IMR-90 (cell line): Measurements from ENCODE around the gene NFIX. TPM values are rescaled to one million over a fixed set of nuclear protein-coding genes. Genes with fewer than 3 reads are reported as not detected.

Experiments used
- ATAC-seq: fragments of 200-7000 bp; cut with Tn5 transposase; 2 replicates; pipeline ENCODE4 v1.9.1; 2020; ENCODE audit warnings: low read depth, mild to moderate bottlenecking, moderate library complexity
- BruUV-seq: library from RNA; stranded (reverse); fragments of 400-500 nt; replicated peaks from 2 replicates; lab custom pipeline; 2021; lab: Mats Ljungman, UMichigan
- CTCF ChIA-PET: fragments of 300-600 bp; formaldehyde crosslinking; extraction: SDS; loops from one replicate; lab custom pipeline; 2021; ENCODE audit warnings: antibody characterized with exemption; lab: Yijun Ruan, JAX
- POLR2A ChIA-PET: fragments of 300-600 bp; sonication (Branson Sonifier 250); formaldehyde crosslinking; loops from one replicate; lab custom pipeline; 2022; ENCODE audit warnings: antibody characterized with exemption; ENCODE audit not compliant: unreplicated experiment; lab: Charles Lee
- DNase-seq: peaks from one replicate; pipeline ENCODE4 v3.0.0; 2013
- H2AFZ ChIP-seq: replicated peaks from 2 replicates; pipeline ENCODE3; 2013; ENCODE audit warnings: low read length, mild to moderate bottlenecking; ENCODE audit not compliant: poor library complexity
- H2AK5ac ChIP-seq: 2 replicates; pipeline ENCODE4 v1.6.1; 2013; ENCODE audit warnings: low read depth, low read length, inconsistent platforms
- H2AK9ac ChIP-seq: replicated peaks from 2 replicates; pipeline ENCODE3; 2013; ENCODE audit warnings: mild to moderate bottlenecking, low read depth, low read length, moderate library complexity; ENCODE audit not compliant: poor library complexity
- H2BK120ac ChIP-seq: 2 replicates; pipeline ENCODE4 v1.6.1; 2013; ENCODE audit warnings: low read depth, low read length, inconsistent platforms
- H2BK15ac ChIP-seq: 3 replicates; pipeline ENCODE4 v1.6.1; 2013; ENCODE audit warnings: low read depth, low read length, inconsistent platforms
- H2BK20ac ChIP-seq: 2 replicates; pipeline ENCODE4 v1.6.1; 2013; ENCODE audit warnings: low read depth, mild to moderate bottlenecking, inconsistent platforms, low read length, moderate library complexity
- H2BK5ac ChIP-seq: 2 replicates; pipeline ENCODE4 v1.6.1; 2013; ENCODE audit warnings: mild to moderate bottlenecking, low read depth, low read length, inconsistent platforms; ENCODE audit not compliant: poor library complexity, severe bottlenecking
- H3K14ac ChIP-seq: replicated peaks from 2 replicates; pipeline ENCODE4 v1.6.1; 2013; ENCODE audit warnings: low read depth, low read length, inconsistent platforms
- H3K18ac ChIP-seq: 2 replicates; pipeline ENCODE4 v1.6.1; 2013; ENCODE audit warnings: low read depth, low read length, control low read depth
- H3K23ac ChIP-seq: 2 replicates; pipeline ENCODE4 v1.6.1; 2013; ENCODE audit warnings: low read depth, low read length, inconsistent platforms
- H3K27ac ChIP-seq: 2 replicates; pipeline ENCODE4 v1.5.1; 2013; ENCODE audit warnings: mild to moderate bottlenecking, control low read depth, low read length; ENCODE audit not compliant: insufficient read depth
- H3K27me3 ChIP-seq: 2 replicates; pipeline ENCODE4 v1.6.1; 2013; ENCODE audit warnings: low read length; ENCODE audit not compliant: control insufficient read depth, insufficient read depth
- H3K36me3 ChIP-seq: 2 replicates; pipeline ENCODE4 v1.6.1; 2013; ENCODE audit warnings: low read length, mixed read lengths; ENCODE audit not compliant: control insufficient read depth, insufficient read depth
- H3K4ac ChIP-seq: 2 replicates; pipeline ENCODE4 v1.6.1; 2013; ENCODE audit warnings: low read depth, low read length, inconsistent platforms
- H3K4me1 ChIP-seq: 2 replicates; pipeline ENCODE4 v1.6.1; 2013; ENCODE audit warnings: low read length, mixed read lengths; ENCODE audit not compliant: control insufficient read depth, insufficient read depth
- H3K4me2 ChIP-seq: 2 replicates; pipeline ENCODE4 v1.6.1; 2013; ENCODE audit warnings: low read depth, mild to moderate bottlenecking, control low read depth, low read length, moderate library complexity
- H3K4me3 ChIP-seq: 2 replicates; pipeline ENCODE4 v1.5.1; 2013; ENCODE audit warnings: low read depth, mild to moderate bottlenecking, control low read depth, low read length, moderate library complexity; ENCODE audit not compliant: insufficient read depth
- H3K56ac ChIP-seq: 2 replicates; pipeline ENCODE4 v1.6.1; 2013; ENCODE audit warnings: low read length, inconsistent platforms; ENCODE audit not compliant: insufficient read depth; ENCODE audit errors: extremely low read depth
- H3K79me1 ChIP-seq, 2 experiments: 2 replicates each; pipeline ENCODE4 v1.6.1; 2013; ENCODE audit warnings: low read length in 2 of 2, inconsistent platforms in 1 of 2, low read depth in 1 of 2
- H3K9ac ChIP-seq: 2 replicates; pipeline ENCODE4 v1.6.1; 2013; ENCODE audit warnings: low read depth, low read length, control low read depth
- H3K9me1 ChIP-seq: 2 replicates; pipeline ENCODE4 v1.6.1; 2013; ENCODE audit warnings: low read length, inconsistent platforms; ENCODE audit not compliant: insufficient read depth
- H3K9me3 ChIP-seq: 2 replicates; pipeline ENCODE4 v1.6.1; 2013; ENCODE audit warnings: low read length; ENCODE audit not compliant: control insufficient read depth, insufficient read depth
- H4K20me1 ChIP-seq: 2 replicates; pipeline ENCODE4 v1.6.1; 2013; ENCODE audit warnings: low read length, inconsistent platforms; ENCODE audit not compliant: insufficient read depth
- H4K5ac ChIP-seq: 2 replicates; pipeline ENCODE4 v1.6.1; 2013; ENCODE audit warnings: mild to moderate bottlenecking, low read depth, low read length, control low read depth
- H4K8ac ChIP-seq, 2 experiments: 2 replicates each; pipeline ENCODE4 v1.6.1; 2013; ENCODE audit warnings: low read depth in 2 of 2, low read length in 2 of 2, control low read depth in 1 of 2, inconsistent platforms in 1 of 2
- H4K91ac ChIP-seq: 2 replicates; pipeline ENCODE4 v1.6.1; 2013; ENCODE audit warnings: low read depth, low read length, inconsistent platforms; ENCODE audit not compliant: insufficient read depth
- BHLHE40 ChIP-seq: fragments of 150-350 bp; IDR thresholded peaks from 2 replicates; pipeline ENCODE4 v1.6.1; 2016; ENCODE audit warnings: mild to moderate bottlenecking, low read depth, low read length
- CEBPB ChIP-seq: IDR thresholded peaks from 2 replicates; pipeline ENCODE4 v1.6.1; 2012; ENCODE audit warnings: low read depth, low read length, improper control_type of control experiment
- CHD1 ChIP-seq: IDR thresholded peaks from 2 replicates; pipeline ENCODE4 v1.6.1; 2012; ENCODE audit warnings: low read depth, low read length, improper control_type of control experiment
- FOS ChIP-seq: fragments of 150-350 bp; IDR thresholded peaks from 2 replicates; pipeline ENCODE4 v1.6.1; 2016; ENCODE audit warnings: low read depth, low read length
- MAFK ChIP-seq: IDR thresholded peaks from 2 replicates; pipeline ENCODE4 v1.6.1; 2012; ENCODE audit warnings: low read depth, low read length, improper control_type of control experiment
- NFE2L2 ChIP-seq: fragments of 150-350 bp; IDR thresholded peaks from 2 replicates; pipeline ENCODE4 v1.6.1; 2016; ENCODE audit warnings: low read depth, mild to moderate bottlenecking, low read length
- POLR2A ChIP-seq: IDR thresholded peaks from 2 replicates; pipeline ENCODE4 v1.6.1; 2012; ENCODE audit warnings: mild to moderate bottlenecking, low read depth, low read length
- RCOR1 ChIP-seq: IDR thresholded peaks from 2 replicates; pipeline ENCODE4 v1.6.1; 2012; ENCODE audit warnings: mild to moderate bottlenecking, low read length, improper control_type of control experiment; ENCODE audit not compliant: insufficient replicate concordance
- SMC3 ChIP-seq: fragments of 150-350 bp; IDR thresholded peaks from 2 replicates; pipeline ENCODE4 v1.6.1; 2016; ENCODE audit warnings: low read depth, mild to moderate bottlenecking, antibody characterized with exemption, low read length, moderate library complexity
- WGBS, 2 experiments: methylation state at CpG; one replicate each; pipeline versions ENCODE4 v1.1.5 to v1.1.7; 2013; ENCODE audit warnings: missing lambda C conversion rate in 2 of 2; ENCODE audit not compliant: insufficient read length in 1 of 2; ENCODE audit errors: extremely low coverage in 2 of 2; 5-methylcytosine and 5-hydroxymethylcytosine counted together
- dilution Hi-C: fragments of 300-500 bp; cut with HindIII; formaldehyde crosslinking; loops from one replicate; pipeline ENCODE4 v1.14.3; 2018; ENCODE audit warnings: low sequenced_read_pairs; ENCODE audit not compliant: unreplicated experiment
- in situ Hi-C: fragments of 300-500 bp; cut with MboI; formaldehyde crosslinking; loops from 3 replicates; pipeline ENCODE4 v1.14.3; 2019; ENCODE audit warnings: low sequenced_read_pairs, inconsistent platforms, mixed read lengths
- intact Hi-C: fragments of 100-400 bp; cut with micrococcal nuclease; formaldehyde crosslinking; loops from 2 replicates; pipeline ENCODE4 v1.10.0; 2022
- polyA plus RNA-seq, 3 experiments: library from polyadenylated mRNA; depleted of rRNA; stranded (reverse); fragments of >200 nt; gene quantifications; 2 replicates each; pipeline ENCODE4 v1.2.3, GENCODE V29; 2012; ENCODE audit warnings: low replicate concordance in 1 of 3
- total RNA-seq: library from RNA; depleted of rRNA; stranded (reverse); fragments of >200 nt; gene quantifications from 2 replicates; pipeline ENCODE4 v1.2.3, GENCODE V29; 2012
- TF ChIP-seq, protein P1 (sequence below): fragments of 150-350 bp; IDR thresholded peaks from 2 replicates; pipeline ENCODE4 v1.6.1; 2017; ENCODE audit warnings: mild to moderate bottlenecking, antibody characterized with exemption, low read length, low read depth
- TF ChIP-seq, protein P2 (sequence below): conservative IDR thresholded peaks from 2 replicates; pipeline ENCODE4 v1.5.1; 2012; ENCODE audit warnings: mild to moderate bottlenecking, low read depth, low read length, improper control_type of control experiment
- TF ChIP-seq, protein P3 (sequence below): fragments of 150-350 bp; IDR thresholded peaks from 2 replicates; pipeline ENCODE4 v1.6.1; 2016; ENCODE audit warnings: low read depth, mild to moderate bottlenecking, low read length, moderate library complexity, borderline replicate concordance

NFIX gene
- total and polyA plus RNA-seq, 2 of the 4 experiments (the other 2 are of a cell fraction): 10.2 to 47.7 TPM

DNA sequence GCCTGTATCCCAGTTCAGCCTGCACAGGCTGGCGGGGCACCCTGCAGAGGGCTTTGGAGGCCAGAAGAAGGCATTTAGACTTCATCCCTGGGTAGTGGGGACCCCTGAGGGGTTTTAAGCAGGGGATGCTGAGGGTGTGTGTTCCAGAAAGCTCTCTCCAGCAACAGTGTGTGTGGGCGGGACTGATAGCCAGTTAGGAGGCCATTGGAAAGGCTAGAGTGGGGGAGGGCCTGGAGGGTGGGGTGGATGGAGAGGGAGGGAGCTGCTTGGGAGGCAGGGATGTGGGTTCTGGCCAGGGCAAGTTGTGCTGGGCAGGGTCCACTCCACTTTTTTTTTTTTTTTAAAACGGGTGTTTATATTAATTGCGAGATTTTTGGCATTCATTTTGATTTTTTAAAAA lies 79.1 kb downstream of the NFIX start:
- Histone ChIP-seq H3K27me3 (no peaks in the 10 kb centered on the region), H3K36me3 (peaks cover 46% of the 10 kb centered on the region), H2BK5ac (no peak overlapping the region), H3K9ac (no peak overlapping the region), H3K9me3 (no peaks in the 10 kb centered on the region), H2AK9ac (peak overlapping the region; percentile 79), H3K27ac (no peak overlapping the region), H3K14ac (no peak overlapping the region), H3K4me1 (peaks cover 25% of the 10 kb centered on the region), H2BK120ac (no peak overlapping the region), H3K4ac (no peak overlapping the region), H3K79me1 (peaks cover 3 to 31% of the 10 kb centered on the region in 2 experiments; a peak in 2 of 4 replicates), H3K23ac (no peak overlapping the region), H3K56ac (no peak overlapping the region), H2AFZ (no peak overlapping the region), H2BK15ac (no peak overlapping the region), H3K9me1 (no peaks in the 10 kb centered on the region; the same call in 1 of the 2 replicates), H3K18ac (no peak overlapping the region), H4K5ac (no peak overlapping the region), H4K20me1 (peaks cover 19% of the 10 kb centered on the region), H4K91ac (no peak overlapping the region), H3K4me2 (no peak overlapping the region), H2AK5ac (no peak overlapping the region), H4K8ac (no peak overlapping the region), H2BK20ac (no peak overlapping the region), H3K4me3 (no peak overlapping the region)
- intact Hi-C loops (no loop called here), dilution Hi-C loops (no loop called here), in situ Hi-C loops (no loop called here)
- ATAC-seq (no peak), DNase-seq (no peak)
- TF ChIP-seq POLR2A (no peak), SMC3 (no peak), BHLHE40 (no peak), CEBPB (no peak), CHD1 (no peak), FOS (no peak), RCOR1 (no peak), MAFK (no peak), NFE2L2 (no peak)
- TF ChIP-seq, protein P1, sequence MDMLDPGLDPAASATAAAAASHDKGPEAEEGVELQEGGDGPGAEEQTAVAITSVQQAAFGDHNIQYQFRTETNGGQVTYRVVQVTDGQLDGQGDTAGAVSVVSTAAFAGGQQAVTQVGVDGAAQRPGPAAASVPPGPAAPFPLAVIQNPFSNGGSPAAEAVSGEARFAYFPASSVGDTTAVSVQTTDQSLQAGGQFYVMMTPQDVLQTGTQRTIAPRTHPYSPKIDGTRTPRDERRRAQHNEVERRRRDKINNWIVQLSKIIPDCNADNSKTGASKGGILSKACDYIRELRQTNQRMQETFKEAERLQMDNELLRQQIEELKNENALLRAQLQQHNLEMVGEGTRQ: no peak
- TF ChIP-seq, protein P2, sequence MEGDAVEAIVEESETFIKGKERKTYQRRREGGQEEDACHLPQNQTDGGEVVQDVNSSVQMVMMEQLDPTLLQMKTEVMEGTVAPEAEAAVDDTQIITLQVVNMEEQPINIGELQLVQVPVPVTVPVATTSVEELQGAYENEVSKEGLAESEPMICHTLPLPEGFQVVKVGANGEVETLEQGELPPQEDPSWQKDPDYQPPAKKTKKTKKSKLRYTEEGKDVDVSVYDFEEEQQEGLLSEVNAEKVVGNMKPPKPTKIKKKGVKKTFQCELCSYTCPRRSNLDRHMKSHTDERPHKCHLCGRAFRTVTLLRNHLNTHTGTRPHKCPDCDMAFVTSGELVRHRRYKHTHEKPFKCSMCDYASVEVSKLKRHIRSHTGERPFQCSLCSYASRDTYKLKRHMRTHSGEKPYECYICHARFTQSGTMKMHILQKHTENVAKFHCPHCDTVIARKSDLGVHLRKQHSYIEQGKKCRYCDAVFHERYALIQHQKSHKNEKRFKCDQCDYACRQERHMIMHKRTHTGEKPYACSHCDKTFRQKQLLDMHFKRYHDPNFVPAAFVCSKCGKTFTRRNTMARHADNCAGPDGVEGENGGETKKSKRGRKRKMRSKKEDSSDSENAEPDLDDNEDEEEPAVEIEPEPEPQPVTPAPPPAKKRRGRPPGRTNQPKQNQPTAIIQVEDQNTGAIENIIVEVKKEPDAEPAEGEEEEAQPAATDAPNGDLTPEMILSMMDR: no peak
- TF ChIP-seq, protein P3, sequence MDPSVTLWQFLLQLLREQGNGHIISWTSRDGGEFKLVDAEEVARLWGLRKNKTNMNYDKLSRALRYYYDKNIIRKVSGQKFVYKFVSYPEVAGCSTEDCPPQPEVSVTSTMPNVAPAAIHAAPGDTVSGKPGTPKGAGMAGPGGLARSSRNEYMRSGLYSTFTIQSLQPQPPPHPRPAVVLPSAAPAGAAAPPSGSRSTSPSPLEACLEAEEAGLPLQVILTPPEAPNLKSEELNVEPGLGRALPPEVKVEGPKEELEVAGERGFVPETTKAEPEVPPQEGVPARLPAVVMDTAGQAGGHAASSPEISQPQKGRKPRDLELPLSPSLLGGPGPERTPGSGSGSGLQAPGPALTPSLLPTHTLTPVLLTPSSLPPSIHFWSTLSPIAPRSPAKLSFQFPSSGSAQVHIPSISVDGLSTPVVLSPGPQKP: no peak
- 86% methylated on average over 1 of the region's 4 CpGs; no CpG with 5 or more reads in 1 of the 2 experiments for WGBS, 2 experiments
- BruUV-seq: no TSS peak
- CTCF ChIA-PET: interaction anchor here (1.6 kb wide), 1 partner anchor 97 kb away, joined by 4 read pairs; no protein-coding TSS in a partner anchor
- POLR2A ChIA-PET: no interaction called here
